Measurements from ENCODE around the gene PPP1R26. TPM values are rescaled to one million over a fixed set of nuclear protein-coding genes. Genes with fewer than 3 reads are reported as not detected.

Gene PPP1R26
- total and polyA plus RNA-seq, 9 of the 15 experiments (the other 6 are each of a cell fraction or from before 2014, with no cell fraction given), result 0.77 to 26.8 (median 9.3) TPM

DNA sequence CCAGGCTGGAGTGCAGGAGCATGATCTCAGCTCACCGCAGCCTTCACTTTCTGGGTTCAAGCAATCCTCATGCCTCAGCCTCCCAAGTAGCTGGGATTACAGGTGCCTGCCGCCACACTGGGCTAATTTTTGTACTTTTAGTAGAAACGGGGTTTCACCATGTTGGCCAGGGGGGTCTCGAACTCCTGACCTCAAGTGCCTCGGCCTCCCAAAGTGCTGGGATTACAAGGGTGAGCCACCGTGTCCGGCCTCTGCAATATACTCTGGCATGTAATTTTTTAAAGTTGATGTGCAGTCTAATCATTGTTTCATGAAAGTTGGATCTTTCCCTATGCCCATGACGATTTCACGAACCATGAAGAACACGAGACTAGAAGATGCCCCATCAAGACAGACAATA lies 28.6 kb upstream of the PPP1R26 start:
- Histone ChIP-seq H3K27me3 (ENCODE audit: control insufficient read depth in 2 of 2, insufficient read depth in 2 of 2, low read length in 2 of 2) (no peaks in the 10 kb centered on the region), H3K9ac (ENCODE audit: insufficient read depth in 1 of 2, low read depth in 2 of 2, low read length in 2 of 2) (no peak overlapping the region), H3K4me2 (ENCODE audit: insufficient read depth, low read length) (no peak overlapping the region), H3K4me3 (no peak overlapping the region), H3K36me3 (ENCODE audit: control insufficient read depth, insufficient read depth, low read length) (no peaks in the 10 kb centered on the region), H3K9me3 (replicated peaks; ENCODE audit: control insufficient read depth, insufficient read depth, low read depth, low read length) (no peaks in the 10 kb centered on the region), H3K4me1 (replicated peaks in 1 of 2; ENCODE audit: control insufficient read depth in 2 of 2, insufficient read depth in 2 of 2, low read length in 2 of 2) (peaks cover 7 to 10% of the 10 kb centered on the region in 2 experiments; a peak in 2 of 5 replicates), H4K20me1 (replicated peaks; ENCODE audit: control insufficient read depth, insufficient read depth, low read length) (no peaks in the 10 kb centered on the region), H3K27ac (ENCODE audit: extremely low read depth, low read depth, low read length) (no peak overlapping the region), H3K79me2 (ENCODE audit: control insufficient read depth, insufficient read depth, low read length) (no peaks in the 10 kb centered on the region), H2AFZ (ENCODE audit: low read depth, low read length) (no peak overlapping the region), H3K9me1 (ENCODE audit: control insufficient read depth, insufficient read depth, low read length) (no peaks in the 10 kb centered on the region)
- BruUV-seq (replicated peaks), result no TSS peak
- DNase-seq (ENCODE audit: extremely low read depth in 1 of 4, low spot score in 3 of 4) (no peak), ATAC-seq (no peak), FAIRE-seq (no peak)
- WGBS (ENCODE audit: insufficient coverage, low coverage, missing lambda C conversion rate), result 85% methylated on average over 10 of the region's 10 CpGs
- ChIA-PET POLR2A (interaction anchor here (0.6 kb wide), 1 partner anchor 324 kb away, joined by 3 read pairs; no protein-coding TSS in a partner anchor), CTCF (ENCODE audit: low intra/inter-chr PET ratio) (no interaction called here)
- in situ Hi-C loops (cut with MboI) (no loop called here), intact Hi-C loops (cut with micrococcal nuclease) (no loop called here)
- no peak for TF ChIP-seq ZNF445 (CRISPR knock-in tag; IDR thresholded peaks at IDR 0.05; ENCODE audit: low read depth)
- TF ChIP-seq, protein P1, sequence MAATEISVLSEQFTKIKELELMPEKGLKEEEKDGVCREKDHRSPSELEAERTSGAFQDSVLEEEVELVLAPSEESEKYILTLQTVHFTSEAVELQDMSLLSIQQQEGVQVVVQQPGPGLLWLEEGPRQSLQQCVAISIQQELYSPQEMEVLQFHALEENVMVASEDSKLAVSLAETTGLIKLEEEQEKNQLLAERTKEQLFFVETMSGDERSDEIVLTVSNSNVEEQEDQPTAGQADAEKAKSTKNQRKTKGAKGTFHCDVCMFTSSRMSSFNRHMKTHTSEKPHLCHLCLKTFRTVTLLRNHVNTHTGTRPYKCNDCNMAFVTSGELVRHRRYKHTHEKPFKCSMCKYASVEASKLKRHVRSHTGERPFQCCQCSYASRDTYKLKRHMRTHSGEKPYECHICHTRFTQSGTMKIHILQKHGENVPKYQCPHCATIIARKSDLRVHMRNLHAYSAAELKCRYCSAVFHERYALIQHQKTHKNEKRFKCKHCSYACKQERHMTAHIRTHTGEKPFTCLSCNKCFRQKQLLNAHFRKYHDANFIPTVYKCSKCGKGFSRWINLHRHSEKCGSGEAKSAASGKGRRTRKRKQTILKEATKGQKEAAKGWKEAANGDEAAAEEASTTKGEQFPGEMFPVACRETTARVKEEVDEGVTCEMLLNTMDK (IDR thresholded peaks at IDR 0.05; ENCODE audit: borderline replicate concordance, insufficient read depth, low read depth, low read length, poor library complexity, severe bottlenecking), result no peak
- TF ChIP-seq, protein P2, sequence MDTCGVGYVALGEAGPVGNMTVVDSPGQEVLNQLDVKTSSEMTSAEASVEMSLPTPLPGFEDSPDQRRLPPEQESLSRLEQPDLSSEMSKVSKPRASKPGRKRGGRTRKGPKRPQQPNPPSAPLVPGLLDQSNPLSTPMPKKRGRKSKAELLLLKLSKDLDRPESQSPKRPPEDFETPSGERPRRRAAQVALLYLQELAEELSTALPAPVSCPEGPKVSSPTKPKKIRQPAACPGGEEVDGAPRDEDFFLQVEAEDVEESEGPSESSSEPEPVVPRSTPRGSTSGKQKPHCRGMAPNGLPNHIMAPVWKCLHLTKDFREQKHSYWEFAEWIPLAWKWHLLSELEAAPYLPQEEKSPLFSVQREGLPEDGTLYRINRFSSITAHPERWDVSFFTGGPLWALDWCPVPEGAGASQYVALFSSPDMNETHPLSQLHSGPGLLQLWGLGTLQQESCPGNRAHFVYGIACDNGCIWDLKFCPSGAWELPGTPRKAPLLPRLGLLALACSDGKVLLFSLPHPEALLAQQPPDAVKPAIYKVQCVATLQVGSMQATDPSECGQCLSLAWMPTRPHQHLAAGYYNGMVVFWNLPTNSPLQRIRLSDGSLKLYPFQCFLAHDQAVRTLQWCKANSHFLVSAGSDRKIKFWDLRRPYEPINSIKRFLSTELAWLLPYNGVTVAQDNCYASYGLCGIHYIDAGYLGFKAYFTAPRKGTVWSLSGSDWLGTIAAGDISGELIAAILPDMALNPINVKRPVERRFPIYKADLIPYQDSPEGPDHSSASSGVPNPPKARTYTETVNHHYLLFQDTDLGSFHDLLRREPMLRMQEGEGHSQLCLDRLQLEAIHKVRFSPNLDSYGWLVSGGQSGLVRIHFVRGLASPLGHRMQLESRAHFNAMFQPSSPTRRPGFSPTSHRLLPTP (IDR thresholded peaks at IDR 0.05; ENCODE audit: borderline replicate concordance, extremely low read depth, insufficient read length), result no peak
- no peak for TF ChIP-seq MCM7 (IDR thresholded peaks at IDR 0.05)
- TF ChIP-seq TAF7 (tag; IDR thresholded peaks at IDR 0.05), result no peak
- TF ChIP-seq NFATC3 (IDR thresholded peaks at IDR 0.05), result no peak
- no peak for TF ChIP-seq SLC30A9 (CRISPR knock-in tag; IDR thresholded peaks at IDR 0.05)
- no peak for TF ChIP-seq NCOA2 (IDR thresholded peaks at IDR 0.05; ENCODE audit: partially characterized antibody in 2 of 2)
- TF ChIP-seq GABPA (tag; conservative IDR thresholded peaks at IDR 0.05; ENCODE audit: low read depth), result no peak
- TF ChIP-seq BCOR (IDR thresholded peaks at IDR 0.05), result no peak
- TF ChIP-seq, protein P3, sequence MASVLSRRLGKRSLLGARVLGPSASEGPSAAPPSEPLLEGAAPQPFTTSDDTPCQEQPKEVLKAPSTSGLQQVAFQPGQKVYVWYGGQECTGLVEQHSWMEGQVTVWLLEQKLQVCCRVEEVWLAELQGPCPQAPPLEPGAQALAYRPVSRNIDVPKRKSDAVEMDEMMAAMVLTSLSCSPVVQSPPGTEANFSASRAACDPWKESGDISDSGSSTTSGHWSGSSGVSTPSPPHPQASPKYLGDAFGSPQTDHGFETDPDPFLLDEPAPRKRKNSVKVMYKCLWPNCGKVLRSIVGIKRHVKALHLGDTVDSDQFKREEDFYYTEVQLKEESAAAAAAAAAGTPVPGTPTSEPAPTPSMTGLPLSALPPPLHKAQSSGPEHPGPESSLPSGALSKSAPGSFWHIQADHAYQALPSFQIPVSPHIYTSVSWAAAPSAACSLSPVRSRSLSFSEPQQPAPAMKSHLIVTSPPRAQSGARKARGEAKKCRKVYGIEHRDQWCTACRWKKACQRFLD (CRISPR knock-in tag; IDR thresholded peaks at IDR 0.05), result no peak
- TF ChIP-seq SRSF1 (IDR thresholded peaks at IDR 0.05; ENCODE audit: low read depth, low read length), result no peak
- no peak for TF ChIP-seq BACH1 (tag; IDR thresholded peaks at IDR 0.05)
- no peak for TF ChIP-seq CAMTA2 (CRISPR knock-in tag; conservative IDR thresholded peaks at IDR 0.05)

Data from K562 (cell line).